Testis (tissue), 2 donors: ENCODE data around the gene NBAS.

Source experiments
- CTCF ChIP-seq, 3 experiments: fragments of 450-650 bp in 2 of 3; fragments of 200-600 bp in 1 of 3; sonication (generic) in 1 of 3; IDR thresholded peaks; one replicate each; pipeline ENCODE4 v1.5.1; 2016 to 2019; ENCODE audit warnings: antibody characterized with exemption in 3 of 3, mild to moderate bottlenecking in 2 of 3, moderate library complexity in 1 of 3
- POLR2A ChIP-seq: fragments of 450-650 bp; IDR thresholded peaks from one replicate; pipeline ENCODE4 v1.6.1; 2017; ENCODE audit warnings: antibody characterized with exemption, mild to moderate bottlenecking, moderate library complexity

- TF ChIP-seq CTCF (IDR thresholded peaks at IDR 0.05) (no peak), POLR2A (no peak)
These were observed 203.2 kb downstream of the NBAS start for GRCh38 chr2:15357922-15358321.
